Fibroblast of mammary gland (primary cell): ENCODE results near the gene SFRP2.
A peak's percentile ranks its signal among the peaks of the same experiment; 100 is the strongest.

ENCODE experiments used
- DNase-seq: peaks from one replicate; pipeline ENCODE4 v3.0.0-alpha.2; 2010; ENCODE audit warnings: low read depth
- H3K4me3 ChIP-seq: 2 replicates; pipeline ENCODE4 v1.5.1; 2011; ENCODE audit warnings: low read depth, mild to moderate bottlenecking, low read length, moderate library complexity; ENCODE audit not compliant: control insufficient read depth
- TF ChIP-seq, protein P1 (sequence below): conservative IDR thresholded peaks from 2 replicates; pipeline ENCODE4 v1.5.1; 2011; ENCODE audit warnings: low read depth, low read length, inconsistent platforms; ENCODE audit not compliant: control insufficient read depth, insufficient read depth

The SFRP2 gene

DNA sequence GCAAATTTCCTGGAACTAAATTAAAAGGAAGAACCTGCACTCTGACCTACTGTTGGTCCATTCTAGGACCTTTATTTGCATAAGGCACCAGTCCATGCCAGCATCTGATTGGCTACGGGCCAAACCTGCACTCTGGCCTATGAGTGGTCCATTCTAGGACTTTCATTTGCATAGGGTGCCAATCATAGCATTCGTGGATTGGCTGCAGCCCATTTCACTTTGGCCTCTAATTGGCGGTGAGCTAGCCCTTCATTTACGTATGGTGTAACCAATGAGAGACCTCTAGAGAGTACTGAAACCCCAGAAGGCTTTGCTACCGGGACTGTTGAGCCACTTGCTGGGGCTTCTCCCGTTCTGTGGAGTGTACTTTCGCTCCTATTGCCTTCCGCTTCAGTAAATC is 23.0 kb downstream of the SFRP2 start:
- DNase-seq, result no peak
- no peak overlapping the region for H3K4me3 ChIP-seq
- TF ChIP-seq, protein P1, sequence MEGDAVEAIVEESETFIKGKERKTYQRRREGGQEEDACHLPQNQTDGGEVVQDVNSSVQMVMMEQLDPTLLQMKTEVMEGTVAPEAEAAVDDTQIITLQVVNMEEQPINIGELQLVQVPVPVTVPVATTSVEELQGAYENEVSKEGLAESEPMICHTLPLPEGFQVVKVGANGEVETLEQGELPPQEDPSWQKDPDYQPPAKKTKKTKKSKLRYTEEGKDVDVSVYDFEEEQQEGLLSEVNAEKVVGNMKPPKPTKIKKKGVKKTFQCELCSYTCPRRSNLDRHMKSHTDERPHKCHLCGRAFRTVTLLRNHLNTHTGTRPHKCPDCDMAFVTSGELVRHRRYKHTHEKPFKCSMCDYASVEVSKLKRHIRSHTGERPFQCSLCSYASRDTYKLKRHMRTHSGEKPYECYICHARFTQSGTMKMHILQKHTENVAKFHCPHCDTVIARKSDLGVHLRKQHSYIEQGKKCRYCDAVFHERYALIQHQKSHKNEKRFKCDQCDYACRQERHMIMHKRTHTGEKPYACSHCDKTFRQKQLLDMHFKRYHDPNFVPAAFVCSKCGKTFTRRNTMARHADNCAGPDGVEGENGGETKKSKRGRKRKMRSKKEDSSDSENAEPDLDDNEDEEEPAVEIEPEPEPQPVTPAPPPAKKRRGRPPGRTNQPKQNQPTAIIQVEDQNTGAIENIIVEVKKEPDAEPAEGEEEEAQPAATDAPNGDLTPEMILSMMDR, result no peak

DNA sequence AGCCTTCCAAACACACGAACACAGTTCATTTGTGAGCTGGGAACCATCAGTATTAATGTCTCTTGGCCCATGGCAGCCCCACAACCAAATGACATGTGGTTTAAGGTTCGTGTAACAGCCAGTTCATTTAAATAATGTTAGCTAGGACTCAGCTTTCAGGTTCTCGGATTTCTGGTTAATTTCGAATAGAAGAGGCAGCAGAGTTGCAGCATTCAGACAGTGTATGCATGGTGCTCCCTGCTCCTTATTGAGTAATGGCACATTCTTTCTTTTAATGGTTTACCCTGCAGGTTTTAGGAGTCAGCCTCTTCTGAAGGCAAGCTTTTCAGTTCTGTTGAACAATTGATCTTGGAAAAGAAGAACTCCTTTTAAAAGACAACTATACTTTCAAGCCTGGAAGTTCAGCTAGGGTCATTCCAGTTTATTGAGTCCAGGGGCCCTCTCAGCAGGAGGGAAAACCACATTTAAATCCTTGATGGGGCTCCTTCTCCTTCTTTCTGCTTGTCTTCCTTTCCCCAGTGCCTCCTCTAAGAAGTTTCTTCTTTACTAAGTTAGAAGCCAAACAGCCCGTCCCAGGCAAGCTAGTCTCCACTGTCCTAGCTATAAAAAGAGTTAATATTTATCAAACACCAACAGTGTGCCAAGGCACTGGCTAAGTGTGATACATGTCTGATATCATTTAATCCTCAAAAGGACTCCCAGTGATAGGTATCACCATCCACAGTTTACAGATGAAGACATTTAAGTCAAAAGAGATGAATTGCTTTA is 24.1 kb downstream of the SFRP2 start:
- TF ChIP-seq, protein P1, result no peak
- DNase-seq, result no peak
- H3K4me3 ChIP-seq, result no peak overlapping the region

DNA sequence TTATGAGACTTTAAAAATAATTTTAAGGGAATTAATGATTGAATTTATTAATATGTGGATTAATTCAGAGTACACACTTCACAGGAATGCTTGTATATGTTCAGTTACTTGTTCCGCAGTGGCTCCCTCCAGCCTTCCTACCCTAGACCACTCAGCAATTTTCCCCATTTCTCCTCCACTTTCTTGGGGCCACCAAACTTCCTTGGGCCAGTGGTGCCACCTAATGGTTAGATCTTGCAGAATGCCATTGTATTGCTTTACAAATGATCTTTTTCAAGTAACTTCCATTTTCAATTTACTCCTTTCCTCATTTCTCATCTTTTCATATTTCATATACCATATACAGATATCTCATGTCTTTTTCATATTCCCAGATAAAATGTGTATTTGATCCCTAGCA is 25.5 kb downstream of the SFRP2 start:
- DNase-seq, result no peak
- TF ChIP-seq, protein P1, result peak; percentile 48
- H3K4me3 ChIP-seq, result no peak overlapping the region

DNA sequence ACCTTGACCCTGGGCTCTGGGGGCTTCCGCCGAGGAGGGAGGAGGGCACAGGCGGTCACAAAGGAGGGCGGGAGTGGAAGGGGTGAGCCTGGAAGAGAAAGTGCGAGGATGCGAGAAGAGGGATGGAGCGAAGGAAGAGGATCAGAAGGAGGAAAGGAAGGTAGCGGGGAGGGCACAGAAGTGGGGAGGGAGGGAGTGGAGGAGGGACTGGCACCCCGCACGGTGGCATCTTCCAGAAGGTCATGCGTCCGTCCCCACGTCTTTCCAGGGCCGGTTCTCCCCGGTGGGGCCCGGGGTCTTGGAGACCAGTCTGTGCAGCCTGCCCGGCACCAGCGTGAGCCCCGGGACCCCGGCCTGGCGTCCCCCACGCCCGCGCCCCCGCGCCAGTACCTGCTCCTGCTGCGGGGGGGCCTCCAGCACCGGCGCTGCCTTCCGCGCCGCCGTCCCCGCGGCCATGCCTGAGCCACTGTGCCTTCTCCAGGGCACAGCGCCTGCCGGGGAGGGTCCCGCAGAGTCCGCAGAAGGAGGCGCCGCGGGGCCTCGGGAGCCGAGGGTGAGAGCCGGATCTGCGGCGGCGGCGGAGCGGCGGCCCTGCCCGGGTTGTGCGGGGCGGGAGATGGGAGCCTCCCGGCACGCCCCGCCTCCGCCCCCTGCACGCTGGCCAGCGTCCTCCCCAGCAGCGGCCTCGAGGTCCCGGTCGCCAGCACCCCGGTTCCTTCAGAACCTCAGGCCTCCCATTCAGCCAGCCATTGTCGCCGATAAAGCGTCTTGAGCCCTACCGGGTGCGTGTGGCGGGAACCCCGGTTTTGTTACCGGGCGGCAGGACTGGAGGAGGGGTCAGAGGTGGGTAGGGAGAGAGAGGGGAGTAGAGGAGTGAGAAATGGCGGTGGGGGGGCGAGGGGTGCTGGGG is 29.2 kb downstream of the SFRP2 start, which contains the start of gene RNF175:
Gene RNF175, minus strand, starts transcription at position 618 of the 910 bp plus-strand sequence. Its CDS starts 162 bp downstream, at position 456.
- TF ChIP-seq, protein P1, result no peak
- peak within 1 kb of the TSS; percentile 35 for H3K4me3 ChIP-seq
- DNase-seq, result no peak

DNA sequence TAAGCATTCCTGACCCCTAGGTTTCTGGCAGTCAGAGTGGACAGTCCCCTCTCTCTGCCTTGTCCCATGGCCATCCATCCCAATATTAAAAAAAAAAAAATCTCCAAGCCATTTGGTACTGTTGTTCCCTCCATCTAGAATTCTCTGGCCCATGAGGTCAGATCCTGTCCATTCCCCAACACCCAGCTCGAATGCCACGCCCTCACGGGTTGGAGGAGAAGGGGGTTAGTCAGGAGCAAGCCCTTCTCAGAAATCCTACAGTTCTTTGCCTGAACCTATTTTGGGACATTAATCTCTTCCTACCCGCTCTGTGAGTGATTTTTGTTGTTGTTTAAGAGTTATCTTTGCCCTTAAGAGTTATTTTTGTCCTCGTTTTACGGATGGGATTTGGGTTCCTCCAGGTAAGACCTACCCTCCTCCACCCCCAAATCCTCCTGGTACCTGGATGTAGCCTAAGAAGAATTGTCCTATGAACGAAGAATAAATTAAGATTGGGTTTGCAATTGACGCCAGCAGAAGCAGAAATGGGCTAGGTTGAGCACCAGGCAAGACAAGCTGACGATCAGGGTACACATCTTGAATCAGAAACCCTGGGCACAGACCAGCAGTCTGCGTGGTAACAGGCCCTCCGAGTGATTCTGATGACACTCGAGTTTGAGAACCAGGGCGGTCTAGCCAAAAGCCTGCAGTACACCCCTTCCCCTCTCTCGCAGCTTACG is 30.0 kb downstream of the SFRP2 start:
- TF ChIP-seq, protein P1, result no peak
- no peak for DNase-seq
- H3K4me3 ChIP-seq, result peak overlapping the region; percentile 35

DNA sequence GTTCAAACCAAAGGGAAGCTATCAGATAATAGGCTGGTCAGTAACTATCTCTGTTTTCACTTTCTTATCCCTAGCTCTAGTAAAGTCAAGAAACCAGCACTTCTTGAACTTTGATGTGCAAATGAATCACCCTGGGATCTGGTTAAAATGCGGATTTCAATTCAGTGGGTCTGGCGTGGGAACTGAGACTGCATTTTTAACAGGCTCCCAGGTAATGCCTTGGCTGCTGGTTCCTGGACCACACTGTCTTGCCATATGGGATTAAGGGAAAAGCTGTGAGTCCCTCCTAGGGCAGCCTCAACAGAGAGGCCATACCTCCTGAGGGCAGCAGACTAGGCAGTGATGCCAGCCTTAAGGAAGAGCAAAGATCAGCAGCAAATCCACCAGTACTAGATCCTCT is 30.7 kb downstream of the SFRP2 start:
- TF ChIP-seq, protein P1, result no peak
- no peak for DNase-seq
- H3K4me3 ChIP-seq, result no peak overlapping the region
